CD4-positive, alpha-beta memory T cell (primary cell): Measurements from ENCODE around the gene AFG1L. TPM values are rescaled to one million over a fixed set of nuclear protein-coding genes. Genes with fewer than 3 reads are reported as not detected.
"Not testable (repeated sequence)": the region's sequence is repeated elsewhere in the genome, so short reads cannot be mapped to it uniquely, and the experiment has no call there.

Experiments
- CTCF ChIA-PET: fragments of 350-600 bp; sonication (Branson Sonifier 250); formaldehyde crosslinking; loops from one replicate; lab custom pipeline; 2021; ENCODE audit warnings: inconsistent platforms; ENCODE audit not compliant: partially characterized antibody; lab: Charles Lee
- POLR2A ChIA-PET: fragments of 350-600 bp; sonication (Branson Sonifier 250); formaldehyde crosslinking; loops from one replicate; lab custom pipeline; 2021; ENCODE audit not compliant: partially characterized antibody; lab: Charles Lee
- DNase-seq, 5 donors: peaks; one replicate each; pipeline versions ENCODE4 v3.0.0 to v3.0.0-alpha.2; 2020 to 2022; ENCODE audit warnings: mixed read lengths in 1 of 5
- H3K27ac ChIP-seq: one replicate; pipeline ENCODE4 v1.7.0; 2013; ENCODE audit warnings: low read depth, low read length
- H3K27me3 ChIP-seq: 2 replicates; pipeline ENCODE4 v1.7.0; 2013; ENCODE audit warnings: mild to moderate bottlenecking, low read length, moderate library complexity; ENCODE audit not compliant: insufficient read depth
- H3K36me3 ChIP-seq: 2 replicates; pipeline ENCODE4 v1.7.0; 2013; ENCODE audit warnings: mild to moderate bottlenecking, low read length, moderate library complexity; ENCODE audit not compliant: insufficient read depth
- H3K4me1 ChIP-seq: 2 replicates; pipeline ENCODE4 v1.7.0; 2013; ENCODE audit warnings: mild to moderate bottlenecking, low read length, moderate library complexity; ENCODE audit not compliant: insufficient read depth
- H3K4me3 ChIP-seq, 2 donors: one replicate each; pipeline ENCODE4 v1.7.0; 2013; ENCODE audit warnings: low read length in 2 of 2, mild to moderate bottlenecking in 1 of 2
- H3K9me3 ChIP-seq, 2 donors: one replicate each; pipeline ENCODE4 v1.7.0; 2013; ENCODE audit warnings: low read length in 2 of 2, control low read depth in 1 of 2; ENCODE audit not compliant: control insufficient read depth in 1 of 2
- H3K27ac Mint-ChIP-seq, 7 donors: one replicate each; pipeline ENCODE4 v1.8.0; 2020 to 2021; ENCODE audit warnings: mixed read lengths in 7 of 7, mild to moderate bottlenecking in 6 of 7, inconsistent platforms in 3 of 7, moderate library complexity in 3 of 7
- H3K27me3 Mint-ChIP-seq, 2 donors: one replicate each; pipeline ENCODE4 v1.8.0; 2020 to 2021; ENCODE audit warnings: mixed read lengths in 2 of 2
- H3K36me3 Mint-ChIP-seq, 2 donors: one replicate each; pipeline ENCODE4 v1.8.0; 2020 to 2021; ENCODE audit warnings: mixed read lengths in 2 of 2, inconsistent platforms in 1 of 2, mild to moderate bottlenecking in 1 of 2
- H3K4me1 Mint-ChIP-seq, 4 donors: one replicate each; pipeline ENCODE4 v1.8.0; 2020 to 2021; ENCODE audit warnings: mixed read lengths in 4 of 4, mild to moderate bottlenecking in 1 of 4
- H3K4me3 Mint-ChIP-seq, 8 donors: one replicate each; pipeline ENCODE4 v1.8.0; 2020 to 2021; ENCODE audit warnings: mixed read lengths in 8 of 8, mild to moderate bottlenecking in 7 of 8, moderate library complexity in 6 of 8, inconsistent platforms in 3 of 8
- H3K9me3 Mint-ChIP-seq, 8 donors: one replicate each; pipeline ENCODE4 v1.8.0; 2020 to 2021; ENCODE audit warnings: mixed read lengths in 8 of 8, mild to moderate bottlenecking in 5 of 8, inconsistent platforms in 3 of 8, moderate library complexity in 1 of 8
- intact Hi-C: fragments of 100-400 bp; cut with micrococcal nuclease; formaldehyde crosslinking; loops from one replicate; pipeline ENCODE4 v1.15.1; 2023
- polyA plus RNA-seq, 2 donors: library from polyadenylated mRNA; unstranded; fragments of 300-500 nt; fragmentation: Illumina TruSeq; gene quantifications; one replicate each; pipeline ENCODE4 v1.2.3, GENCODE V29; 2021
- total RNA-seq, 2 experiments: library from RNA; stranded (reverse); gene quantifications; one replicate each; pipeline ENCODE4 v1.2.3, GENCODE V29; 2021

The AFG1L gene
- total and polyA plus RNA-seq, 4 experiments from 2014 or later: 1.5 to 6.6 (median 4.5) TPM

DNA sequence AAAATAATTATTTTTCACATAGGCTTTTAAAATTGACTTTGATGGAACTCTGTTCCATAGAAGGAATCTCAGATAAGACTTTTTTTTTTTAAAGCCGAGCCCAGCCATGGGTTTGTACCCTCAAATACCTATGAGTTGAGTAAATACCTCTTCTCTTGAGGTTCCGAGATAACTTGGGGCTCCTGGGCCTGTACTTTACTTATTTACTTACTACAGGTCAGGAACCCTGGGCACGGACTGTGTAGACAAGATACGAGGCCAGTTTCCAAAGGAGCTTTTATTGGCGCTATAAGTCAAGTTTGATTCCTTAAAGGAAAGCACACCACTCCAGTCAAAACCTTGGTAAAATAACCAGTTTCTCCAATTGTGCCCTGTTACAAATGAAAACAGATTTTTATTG lies 7.5 kb downstream of the AFG1L start:
- CTCF ChIA-PET: no interaction called here
- POLR2A ChIA-PET: no interaction called here
- H3K27ac Mint-ChIP-seq: no peak overlapping the region
- Histone ChIP-seq H3K4me3 (no peak overlapping the region), H3K4me1 (peaks cover 4% of the 10 kb centered on the region), H3K27me3 (no peaks in the 10 kb centered on the region), H3K9me3 (no peaks in the 10 kb centered on the region), H3K36me3 (no peaks in the 10 kb centered on the region), H3K27ac (no peak overlapping the region)
- no peak overlapping the region for H3K4me3 Mint-ChIP-seq
- peaks cover 0 to 4% (median 3%) of the 10 kb centered on the region in 4 donors for H3K4me1 Mint-ChIP-seq
- intact Hi-C loops: no loop called here
- DNase-seq: no peak
- peaks cover 0 to 5% of the 10 kb centered on the region in 2 donors for H3K36me3 Mint-ChIP-seq
- H3K9me3 Mint-ChIP-seq: no peaks in the 10 kb centered on the region
- H3K27me3 Mint-ChIP-seq: no peaks in the 10 kb centered on the region

DNA sequence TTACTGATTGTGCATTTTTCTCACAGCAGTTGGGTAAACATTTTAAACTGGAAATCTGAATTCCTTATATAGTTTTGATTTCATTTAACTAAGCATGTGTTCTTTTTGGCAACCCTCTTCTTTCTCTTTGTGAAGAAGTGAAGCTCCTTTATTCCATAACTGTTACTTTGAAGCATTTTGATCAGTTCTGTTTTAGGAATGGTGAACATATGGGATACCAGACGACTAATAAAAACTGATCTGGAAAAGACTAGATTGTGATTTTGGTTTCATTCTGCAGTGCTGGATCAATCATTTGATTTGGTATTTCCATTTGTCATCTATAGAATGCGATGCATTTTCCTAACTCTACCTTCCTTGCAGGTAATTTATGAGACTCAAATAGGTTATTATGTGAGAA lies 9.8 kb downstream of the AFG1L start:
- intact Hi-C loops: no loop called here
- Histone ChIP-seq H3K4me3 (no peak overlapping the region), H3K4me1 (peaks cover under 1% of the 10 kb centered on the region), H3K27me3 (no peaks in the 10 kb centered on the region), H3K9me3 (no peaks in the 10 kb centered on the region), H3K36me3 (no peaks in the 10 kb centered on the region), H3K27ac (no peak overlapping the region)
- peaks cover 0 to 5% of the 10 kb centered on the region in 2 donors for H3K36me3 Mint-ChIP-seq
- DNase-seq: no peak
- H3K27me3 Mint-ChIP-seq: no peaks in the 10 kb centered on the region
- ChIA-PET POLR2A (no interaction called here), CTCF (interaction anchor here (1.5 kb wide), 1 partner anchor 13 kb away, joined by 3 read pairs; no protein-coding TSS in a partner anchor)
- no peak overlapping the region for H3K27ac Mint-ChIP-seq
- H3K4me1 Mint-ChIP-seq: peaks cover 0 to 4% (median 2%) of the 10 kb centered on the region in 4 donors
- no peak overlapping the region for H3K4me3 Mint-ChIP-seq
- no peaks in the 10 kb centered on the region for H3K9me3 Mint-ChIP-seq

DNA sequence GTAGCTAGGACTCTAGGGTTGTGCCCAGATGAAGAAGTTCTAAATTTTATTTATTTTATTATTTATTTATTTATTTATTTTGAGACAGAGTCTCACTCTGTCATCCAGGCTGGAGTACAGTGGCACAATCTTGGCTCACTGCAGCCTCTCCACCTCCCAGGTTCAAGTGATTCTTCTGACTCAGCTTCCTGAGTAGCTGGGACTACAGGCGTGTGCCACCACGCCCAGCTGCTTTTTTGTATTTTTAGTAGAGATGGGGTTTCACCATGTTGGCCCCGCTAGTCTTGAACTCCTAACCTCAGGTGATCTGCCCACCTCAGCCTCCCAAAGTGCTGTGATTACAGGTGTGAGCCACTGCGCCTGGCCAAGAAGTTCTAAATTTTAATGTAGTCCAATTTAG lies 13.8 kb downstream of the AFG1L start:
- CTCF ChIA-PET, H3K27me3 ChIP-seq, H3K27me3 Mint-ChIP-seq, DNase-seq, H3K9me3 Mint-ChIP-seq, H3K36me3 Mint-ChIP-seq, H3K27ac Mint-ChIP-seq, H3K36me3 ChIP-seq, intact Hi-C loops, H3K4me3 ChIP-seq, H3K4me1 ChIP-seq, POLR2A ChIA-PET, H3K4me1 Mint-ChIP-seq, H3K27ac ChIP-seq, H3K9me3 ChIP-seq, H3K4me3 Mint-ChIP-seq: not testable (repeated sequence)

DNA sequence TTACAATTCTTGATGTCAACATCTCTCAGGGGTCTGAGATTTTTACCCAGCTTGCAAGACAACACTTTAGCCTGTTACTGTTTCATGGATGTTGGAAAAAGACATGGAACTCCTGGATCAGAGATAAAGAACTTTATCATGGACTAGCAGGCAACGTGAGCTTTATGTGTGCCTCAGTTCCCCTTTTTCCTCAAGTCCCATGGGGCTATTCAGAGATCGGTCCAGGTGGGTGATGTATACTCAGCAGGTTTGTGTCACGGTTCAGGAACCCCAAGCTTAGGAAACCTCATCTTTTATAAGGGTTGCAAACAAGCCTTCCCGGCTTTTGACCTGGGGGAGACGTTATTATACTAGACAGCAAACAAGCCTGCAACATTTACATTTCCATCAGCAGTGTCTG lies 15.0 kb downstream of the AFG1L start:
- POLR2A ChIA-PET: no interaction called here
- Histone ChIP-seq H3K27ac (no peak overlapping the region), H3K9me3 (no peaks in the 10 kb centered on the region), H3K4me1 (no peaks in the 10 kb centered on the region), H3K4me3 (no peak overlapping the region), H3K27me3 (no peaks in the 10 kb centered on the region), H3K36me3 (no peaks in the 10 kb centered on the region)
- H3K4me1 Mint-ChIP-seq: peaks cover 0 to 4% (median under 1%) of the 10 kb centered on the region in 4 donors
- H3K27me3 Mint-ChIP-seq: no peaks in the 10 kb centered on the region
- no peak for DNase-seq
- no peak overlapping the region for H3K4me3 Mint-ChIP-seq
- CTCF ChIA-PET: no interaction called here
- intact Hi-C loops: no loop called here
- H3K27ac Mint-ChIP-seq: no peak overlapping the region
- no peaks in the 10 kb centered on the region for H3K9me3 Mint-ChIP-seq
- peaks cover 0 to 8% of the 10 kb centered on the region in 2 donors for H3K36me3 Mint-ChIP-seq

DNA sequence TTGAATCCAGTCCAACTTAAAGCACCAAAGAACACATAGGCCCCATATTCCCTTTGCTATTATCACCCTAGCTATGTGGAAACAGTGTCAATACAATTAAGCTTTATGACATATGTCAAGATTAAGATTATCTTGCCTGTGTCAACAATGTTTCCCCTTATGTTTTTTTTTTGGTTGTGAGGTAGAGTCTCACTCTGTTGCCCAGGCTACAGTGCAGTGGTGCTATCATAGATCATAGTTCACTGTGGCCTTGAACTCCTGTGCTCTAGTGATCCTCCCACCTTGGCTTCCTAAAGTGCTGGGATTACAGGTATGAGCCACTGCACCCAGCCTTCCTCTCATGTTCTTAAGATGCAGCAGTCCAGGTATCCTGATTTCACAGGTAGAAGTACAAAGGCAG lies 17.8 kb downstream of the AFG1L start:
- ChIA-PET POLR2A (no interaction called here), CTCF (no interaction called here)
- Histone ChIP-seq H3K27me3 (no peaks in the 10 kb centered on the region), H3K4me3 (no peak overlapping the region), H3K36me3 (no peaks in the 10 kb centered on the region), H3K4me1 (no peaks in the 10 kb centered on the region), H3K9me3 (no peaks in the 10 kb centered on the region), H3K27ac (no peak overlapping the region)
- Mint-ChIP-seq H3K9me3 (no peaks in the 10 kb centered on the region), H3K27ac (no peak overlapping the region), H3K36me3 (peaks cover 0 to 8% of the 10 kb centered on the region in 2 donors), H3K4me1 (peaks cover 0 to 4% (median 0%) of the 10 kb centered on the region in 4 donors), H3K27me3 (no peaks in the 10 kb centered on the region), H3K4me3 (no peak overlapping the region)
- intact Hi-C loops: no loop called here
- DNase-seq: no peak

DNA sequence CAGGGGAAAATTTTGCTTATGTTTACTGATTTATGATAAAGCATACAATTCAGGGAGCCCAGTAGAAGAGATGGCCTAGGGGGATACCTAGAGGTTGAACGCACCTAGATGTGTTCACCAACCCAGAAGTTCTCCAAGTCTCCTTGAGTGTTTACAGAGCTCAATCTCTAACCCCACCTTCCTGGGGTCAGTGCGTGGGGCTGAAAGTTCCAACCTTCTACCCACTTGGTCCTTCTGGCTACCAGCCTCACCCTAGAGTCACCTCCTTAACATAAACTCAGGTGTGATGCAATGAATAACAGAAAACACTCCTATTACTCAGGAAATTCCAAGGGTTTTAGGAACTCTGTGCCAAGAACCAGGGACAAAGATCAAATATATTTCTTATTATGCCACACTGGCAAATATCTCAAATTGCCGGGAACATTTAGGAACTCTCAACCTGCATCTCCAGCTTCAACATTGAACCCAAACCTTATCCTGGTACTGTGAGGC lies 26.4 kb downstream of the AFG1L start:
- Histone ChIP-seq H3K27ac (no peak overlapping the region), H3K36me3 (no peaks in the 10 kb centered on the region), H3K9me3 (no peaks in the 10 kb centered on the region), H3K4me1 (no peaks in the 10 kb centered on the region), H3K27me3 (no peaks in the 10 kb centered on the region), H3K4me3 (no peak overlapping the region)
- no peak for DNase-seq
- Mint-ChIP-seq H3K4me3 (no peak overlapping the region), H3K36me3 (peaks cover 12 to 14% of the 10 kb centered on the region in 2 donors), H3K27me3 (no peaks in the 10 kb centered on the region), H3K9me3 (no peaks in the 10 kb centered on the region), H3K4me1 (no peaks in the 10 kb centered on the region), H3K27ac (no peak overlapping the region)
- intact Hi-C loops: no loop called here
- ChIA-PET CTCF (no interaction called here), POLR2A (no interaction called here)

DNA sequence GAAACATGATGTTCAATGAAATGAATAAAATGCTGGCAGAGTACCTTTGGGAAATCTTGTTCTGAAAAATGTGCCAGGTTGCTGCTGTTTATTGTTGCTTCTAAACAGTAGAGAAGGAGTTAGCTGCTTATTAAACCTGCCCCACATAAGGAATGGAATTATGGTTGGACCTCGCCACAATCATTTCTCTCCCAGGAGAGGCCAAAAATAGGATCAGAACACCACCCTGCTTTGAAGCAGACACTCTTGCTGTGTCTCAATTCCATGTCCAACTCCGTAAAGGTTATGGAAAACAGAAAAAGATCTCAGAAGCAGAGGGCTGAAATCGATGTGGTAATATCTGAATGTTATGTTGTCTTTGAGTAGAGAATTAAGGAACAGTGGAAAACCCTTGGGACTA lies 27.9 kb downstream of the AFG1L start:
- intact Hi-C loops: no loop called here
- H3K9me3 ChIP-seq: no peaks in the 10 kb centered on the region
- H3K27me3 ChIP-seq: no peaks in the 10 kb centered on the region
- Mint-ChIP-seq H3K27ac (no peak overlapping the region), H3K4me3 (no peak overlapping the region), H3K36me3 (peaks cover 22 to 24% of the 10 kb centered on the region in 2 donors), H3K27me3 (no peaks in the 10 kb centered on the region), H3K4me1 (no peaks in the 10 kb centered on the region), H3K9me3 (no peaks in the 10 kb centered on the region)
- no peak overlapping the region for H3K27ac ChIP-seq
- CTCF ChIA-PET: no interaction called here
- no peaks in the 10 kb centered on the region for H3K4me1 ChIP-seq
- H3K4me3 ChIP-seq: no peak overlapping the region
- H3K36me3 ChIP-seq: no peaks in the 10 kb centered on the region
- POLR2A ChIA-PET: interaction anchor here (0.6 kb wide), 1 partner anchor 19 kb away, joined by 3 read pairs; no protein-coding TSS in a partner anchor
- DNase-seq: no peak
